ENCODE results near the gene PTGIR.

GRCh38 chr19:46631481-46631880, 6.6 kb upstream of the PTGIR start:
- TF ChIP-seq CTCF (IDR thresholded peaks at IDR 0.05) (no peak), POLR2AphosphoS5 (IDR thresholded peaks at IDR 0.05) (no peak), POLR2A (IDR thresholded peaks at IDR 0.05; ENCODE audit: low read depth) (no peak)
